ENCODE data around the gene OTOA.
"Not testable (repeated sequence)": the region's sequence is repeated elsewhere in the genome, so short reads cannot be mapped to it uniquely, and the experiment has no call there.

Gene OTOA

DNA sequence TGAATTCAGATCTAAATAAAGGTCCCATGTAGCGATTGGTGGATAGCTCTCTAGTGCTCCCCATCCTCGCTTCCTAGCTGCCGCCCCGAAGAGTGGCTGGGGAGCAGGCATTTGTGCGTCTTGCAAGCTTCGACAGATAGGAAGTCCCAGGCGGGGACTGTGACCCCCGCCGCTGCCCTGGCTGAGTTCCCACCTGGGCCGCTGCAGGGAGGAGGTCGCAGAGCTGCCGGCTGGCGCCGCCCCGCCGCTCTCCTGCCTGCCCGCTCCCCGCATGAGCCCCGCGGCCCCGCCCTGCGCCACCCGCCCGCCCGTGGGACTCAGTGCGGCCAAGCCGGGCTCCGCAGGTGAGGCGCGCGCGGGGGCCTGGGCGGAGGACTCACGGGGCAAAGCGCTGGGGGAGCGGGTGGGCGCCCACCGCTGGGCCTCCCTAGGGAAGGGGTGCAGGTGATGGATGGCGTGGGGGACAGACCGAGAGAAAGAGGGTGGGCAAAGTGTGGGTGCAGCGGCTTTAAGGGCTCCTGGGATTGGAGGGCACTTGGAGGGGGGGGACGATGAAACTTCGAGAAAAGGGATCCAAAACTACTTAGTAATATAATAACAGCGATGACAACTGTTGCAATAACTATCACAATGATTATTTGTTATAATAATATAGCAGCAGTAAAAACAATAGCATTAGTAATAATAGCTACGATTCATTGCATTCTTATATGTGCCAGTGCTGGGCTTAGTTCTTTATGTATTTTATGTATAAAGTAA, at the start of gene OTOA:
Gene OTOA, plus strand, starts transcription at position 80 of the 759 bp plus-strand sequence. CDS start 14,547 bp downstream, outside the sequence.
- DNase-seq (ENCODE audit: low spot score): no peak

GRCh38 chr16:21614896-21615295, 48.9 kb upstream of the OTOA start:
- no peak for DNase-seq (ENCODE audit: low spot score)

GRCh38 chr16:21617607-21618006, 46.2 kb upstream of the OTOA start:
- DNase-seq (ENCODE audit: low spot score): no peak

GRCh38 chr16:21618281-21618680, 45.5 kb upstream of the OTOA start:
- no peak for DNase-seq (ENCODE audit: low spot score)

DNA sequence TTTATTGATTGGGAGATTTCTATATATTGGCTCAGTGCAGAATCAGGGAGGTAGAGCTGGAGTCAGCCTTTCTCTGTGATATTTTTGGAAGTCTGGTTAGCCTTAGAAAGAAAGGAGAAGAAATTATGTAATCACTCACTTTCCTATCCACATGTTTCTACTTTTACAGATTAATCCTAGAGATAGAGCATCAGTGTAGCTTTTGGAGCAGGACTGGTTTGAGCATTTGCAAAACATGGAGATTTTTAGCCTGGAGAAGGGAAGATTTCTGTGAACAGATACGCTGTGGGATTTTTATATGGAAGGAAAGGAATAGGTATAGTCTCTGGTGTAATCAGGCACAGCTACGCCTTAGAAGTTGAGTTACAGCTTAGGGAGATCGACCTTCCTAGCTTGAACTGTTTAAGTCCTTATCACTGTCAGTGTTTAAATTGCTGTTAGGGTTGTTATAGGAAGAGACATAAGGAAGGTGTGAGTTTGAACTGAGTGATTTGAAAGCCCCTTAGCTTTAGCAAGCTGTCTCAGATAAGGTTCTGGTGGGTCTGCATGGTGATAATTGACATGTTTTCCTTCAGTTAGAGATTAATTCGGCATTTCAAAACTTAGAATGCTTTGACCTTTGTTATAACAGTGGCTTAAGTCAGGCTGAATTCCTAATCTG, 43.9 kb upstream of the OTOA start:
- no peak for DNase-seq (ENCODE audit: low spot score)

GRCh38 chr16:21620592-21620991, 43.2 kb upstream of the OTOA start:
- DNase-seq (ENCODE audit: low spot score): no peak

DNA sequence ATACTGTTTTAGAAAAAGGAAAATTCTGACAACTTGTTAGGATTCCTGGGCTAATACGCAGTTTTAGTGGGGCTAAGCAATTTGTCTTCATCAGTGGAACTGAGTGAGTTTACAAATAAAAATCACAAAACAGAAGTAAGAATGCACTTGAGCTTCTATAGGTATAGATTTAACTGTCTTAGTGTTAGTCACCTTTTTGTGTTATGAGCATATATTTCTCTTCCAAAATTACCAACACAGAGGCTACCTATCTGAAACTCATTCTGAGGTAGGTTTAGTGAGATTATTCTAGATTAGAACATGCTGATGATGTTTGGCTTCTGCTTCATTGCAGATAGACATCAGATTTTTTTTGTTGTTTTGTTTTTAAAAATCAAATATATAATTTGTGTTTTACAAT, 41.2 kb upstream of the OTOA start:
- DNase-seq (ENCODE audit: low spot score): no peak

DNA sequence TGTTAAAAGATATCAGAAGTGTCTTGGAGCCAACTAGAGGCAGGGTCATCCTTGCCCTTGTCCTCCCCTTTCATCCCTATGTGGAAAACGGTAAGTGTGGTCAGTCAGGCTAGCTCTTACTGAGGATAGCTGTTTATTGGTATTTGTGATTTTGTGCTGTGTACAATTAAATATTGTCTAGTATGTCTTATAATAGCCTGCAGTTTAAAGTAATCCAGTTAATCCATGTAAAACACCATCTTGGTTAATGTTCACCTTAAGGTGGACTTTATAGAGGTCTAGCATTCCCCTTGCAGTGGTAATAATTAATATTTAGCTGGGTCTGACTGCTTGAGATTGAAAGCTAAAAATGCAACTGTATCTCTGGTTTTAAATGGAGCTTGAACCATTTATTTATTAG, 38.7 kb upstream of the OTOA start:
- DNase-seq (ENCODE audit: low spot score): no peak

DNA sequence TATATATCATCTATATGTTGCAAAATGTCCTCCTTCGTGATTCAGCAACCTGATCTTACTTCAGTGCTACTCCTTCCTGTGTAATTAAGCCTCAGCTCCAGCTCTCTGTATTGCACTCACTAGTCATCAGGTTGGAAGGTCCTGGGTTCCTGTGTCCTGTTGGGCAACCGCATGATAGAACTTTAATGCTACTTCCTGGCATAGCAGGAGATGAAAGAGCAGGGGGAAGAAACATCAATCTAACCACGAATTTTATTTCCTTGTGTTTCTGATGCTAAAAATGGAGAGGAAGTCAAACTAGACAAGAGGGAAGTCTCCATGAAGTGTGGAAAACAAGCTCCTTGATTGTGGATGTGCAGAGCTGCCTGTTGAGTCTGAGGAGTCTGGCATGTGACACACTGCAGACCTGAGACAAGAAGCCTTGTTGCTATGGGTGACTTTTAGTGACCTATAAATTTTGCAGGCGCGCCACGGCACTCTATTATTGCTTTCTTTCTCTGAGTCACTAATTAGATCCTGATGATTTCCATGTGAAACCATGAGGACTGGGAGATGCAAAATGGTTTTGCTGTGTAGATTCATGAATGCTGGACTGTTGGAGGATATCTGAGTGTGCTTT, 37.0 kb upstream of the OTOA start:
- DNase-seq (ENCODE audit: low spot score): no peak

- no peak for DNase-seq (ENCODE audit: low spot score)
Measured at GRCh38 chr16:21628121-21628726, 35.5 kb upstream of the OTOA start.

DNA sequence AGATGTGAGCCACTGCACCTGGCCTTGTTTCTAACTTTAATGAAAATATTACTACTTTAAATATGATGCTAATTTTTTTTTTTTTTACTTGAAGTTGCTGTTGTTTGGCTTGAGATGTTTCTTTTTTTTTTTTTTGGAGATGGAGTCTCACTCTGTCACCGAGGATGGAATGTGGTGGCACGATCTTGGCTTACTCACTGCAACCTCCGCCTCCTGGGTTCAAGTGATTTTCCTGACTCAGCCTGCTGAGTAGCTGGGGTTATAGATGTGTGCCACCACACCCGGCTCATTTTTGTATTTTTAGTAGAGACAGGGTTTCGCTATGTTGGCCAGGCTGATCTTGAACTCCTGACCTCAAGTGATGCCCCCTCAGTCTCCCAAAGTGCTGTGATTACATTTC, 35.0 kb upstream of the OTOA start:
- DNase-seq (ENCODE audit: low spot score): no peak

DNA sequence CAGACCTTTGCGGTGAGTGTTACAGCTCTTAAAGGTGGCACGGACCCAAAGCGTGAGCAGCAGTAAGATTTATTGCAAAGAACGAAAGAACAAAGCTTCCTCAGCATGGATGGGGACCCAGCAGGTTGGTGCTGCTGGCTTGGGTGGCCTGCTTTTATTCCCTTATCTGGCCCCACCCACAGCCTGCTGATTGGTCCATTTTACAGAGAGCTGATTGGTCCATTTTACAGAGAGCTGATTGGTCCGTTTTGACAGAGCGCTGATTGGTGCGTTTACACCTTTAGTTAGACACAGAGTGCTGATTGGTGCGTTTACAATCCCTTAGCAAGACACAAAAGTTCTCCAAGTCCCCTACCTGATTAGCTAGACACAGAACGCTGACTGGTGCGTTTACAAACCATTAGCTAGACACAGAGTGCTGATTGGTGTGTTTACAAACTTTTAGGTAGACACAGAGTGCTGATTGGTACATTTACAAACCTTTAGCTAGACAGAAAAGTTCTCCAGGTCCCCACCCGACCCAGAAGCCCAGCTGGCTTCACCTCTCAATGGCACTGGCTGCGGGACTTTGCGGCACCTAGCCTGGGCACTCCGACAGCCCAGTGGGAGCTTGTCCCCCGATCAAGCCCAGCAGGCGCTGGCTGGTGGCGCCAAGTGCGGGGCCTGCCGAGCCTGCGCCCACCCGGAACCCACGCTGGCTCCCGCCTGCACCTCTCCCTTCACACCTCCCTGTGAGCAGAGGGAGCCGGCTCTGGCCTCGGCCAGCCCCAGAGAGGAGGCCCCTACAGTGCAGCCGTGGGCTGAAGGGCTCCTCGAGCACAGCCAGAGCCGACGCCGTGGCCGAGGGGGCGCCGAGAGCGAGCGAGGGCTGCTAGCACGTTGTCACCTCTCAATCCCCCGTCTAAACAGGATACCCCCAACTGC, 33.9 kb upstream of the OTOA start:
- not testable (repeated sequence) for DNase-seq (ENCODE audit: low spot score)

DNA sequence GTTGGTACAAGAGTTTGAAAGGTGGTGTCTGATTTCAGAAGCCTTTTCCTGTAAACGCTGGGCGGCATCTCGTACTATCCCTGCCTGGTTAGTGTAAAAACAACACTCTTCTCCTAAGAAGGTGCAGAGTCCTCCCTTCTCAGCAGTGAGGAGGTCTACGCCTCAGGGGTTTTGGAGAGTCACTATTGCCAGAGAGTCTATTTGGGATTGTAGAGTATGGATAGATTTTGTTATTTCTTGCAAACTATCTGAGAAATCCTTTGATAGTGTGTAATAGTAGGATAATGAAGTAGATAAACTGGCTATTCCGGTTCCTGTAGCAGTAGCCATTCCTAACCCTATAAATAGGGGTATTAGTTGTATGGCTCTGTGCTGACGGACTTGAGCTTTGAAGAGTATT, 32.9 kb upstream of the OTOA start:
- not testable (repeated sequence) for DNase-seq (ENCODE audit: low spot score)

GRCh38 chr16:21631376-21631775, 32.4 kb upstream of the OTOA start:
- DNase-seq (ENCODE audit: low spot score): not testable (repeated sequence)

DNA sequence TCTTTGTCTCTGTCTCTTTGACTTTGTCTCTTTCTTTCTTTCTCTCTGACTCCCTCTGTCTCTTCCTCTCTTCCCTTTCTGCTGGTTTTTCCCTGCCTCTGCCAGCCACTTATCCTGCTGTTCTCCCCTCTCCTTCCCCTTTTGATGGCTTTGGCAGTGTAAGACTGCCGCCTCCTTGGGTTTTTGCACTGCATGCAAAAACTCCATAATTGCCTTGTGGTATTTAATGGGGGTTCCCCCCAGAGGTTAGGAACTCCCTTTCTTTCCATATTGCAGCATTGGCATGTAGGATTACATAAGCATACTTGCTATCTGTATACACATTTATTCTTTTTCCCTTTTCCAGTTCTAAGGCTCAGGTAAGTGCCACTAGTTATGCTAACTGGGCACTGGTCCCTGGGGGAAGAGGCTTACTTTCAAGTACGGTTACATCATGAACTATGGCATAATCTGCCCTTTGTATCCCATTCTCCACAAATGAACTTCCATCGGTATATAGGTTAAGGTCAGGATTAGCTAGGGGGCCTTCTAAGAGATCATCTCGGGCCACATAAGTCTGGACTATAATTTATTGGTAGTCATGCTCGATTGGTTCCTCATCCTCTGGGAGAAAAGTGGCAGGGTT, 31.7 kb upstream of the OTOA start:
- DNase-seq (ENCODE audit: low spot score): not testable (repeated sequence)

DNA sequence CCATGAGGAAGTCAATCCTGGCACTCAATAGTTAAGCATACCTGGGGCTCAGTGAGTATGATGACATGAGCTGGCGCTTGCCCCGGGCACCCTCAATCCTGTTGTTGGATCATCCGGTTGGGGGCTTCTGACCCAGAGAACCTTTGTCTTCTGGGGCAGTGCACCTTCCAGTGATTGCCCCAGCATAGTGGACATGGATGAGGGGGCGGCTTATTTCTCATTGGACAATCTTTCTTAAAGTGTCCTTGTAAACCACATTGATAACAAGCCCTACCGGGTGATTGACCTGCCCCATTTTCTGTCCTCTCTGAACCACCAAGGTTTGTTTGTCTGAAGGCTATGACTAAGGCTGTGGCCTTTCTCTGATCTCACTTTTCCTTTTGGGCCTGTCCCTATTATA, 29.6 kb upstream of the OTOA start:
- DNase-seq (ENCODE audit: low spot score): no peak

DNA sequence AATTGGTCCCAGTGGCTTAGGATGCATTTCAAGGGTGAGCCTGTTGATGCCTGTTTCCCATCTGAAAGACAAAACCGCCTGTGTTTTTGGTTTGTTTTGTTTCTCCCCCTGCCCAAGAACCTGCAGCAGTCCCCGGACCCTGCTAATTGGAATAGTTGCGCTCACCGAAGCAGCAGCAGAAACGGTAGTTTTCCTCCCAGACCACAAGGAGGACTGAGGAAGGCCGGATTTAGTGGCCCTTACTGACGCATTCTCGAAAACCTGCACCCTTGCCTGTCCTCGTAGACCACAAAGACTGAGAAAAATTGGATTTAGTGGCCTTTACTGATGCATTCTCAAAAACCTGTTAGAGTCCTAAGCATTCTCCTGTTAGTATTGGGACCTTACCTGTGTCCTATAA, 28.1 kb upstream of the OTOA start:
- not testable (repeated sequence) for DNase-seq (ENCODE audit: low spot score)

DNA sequence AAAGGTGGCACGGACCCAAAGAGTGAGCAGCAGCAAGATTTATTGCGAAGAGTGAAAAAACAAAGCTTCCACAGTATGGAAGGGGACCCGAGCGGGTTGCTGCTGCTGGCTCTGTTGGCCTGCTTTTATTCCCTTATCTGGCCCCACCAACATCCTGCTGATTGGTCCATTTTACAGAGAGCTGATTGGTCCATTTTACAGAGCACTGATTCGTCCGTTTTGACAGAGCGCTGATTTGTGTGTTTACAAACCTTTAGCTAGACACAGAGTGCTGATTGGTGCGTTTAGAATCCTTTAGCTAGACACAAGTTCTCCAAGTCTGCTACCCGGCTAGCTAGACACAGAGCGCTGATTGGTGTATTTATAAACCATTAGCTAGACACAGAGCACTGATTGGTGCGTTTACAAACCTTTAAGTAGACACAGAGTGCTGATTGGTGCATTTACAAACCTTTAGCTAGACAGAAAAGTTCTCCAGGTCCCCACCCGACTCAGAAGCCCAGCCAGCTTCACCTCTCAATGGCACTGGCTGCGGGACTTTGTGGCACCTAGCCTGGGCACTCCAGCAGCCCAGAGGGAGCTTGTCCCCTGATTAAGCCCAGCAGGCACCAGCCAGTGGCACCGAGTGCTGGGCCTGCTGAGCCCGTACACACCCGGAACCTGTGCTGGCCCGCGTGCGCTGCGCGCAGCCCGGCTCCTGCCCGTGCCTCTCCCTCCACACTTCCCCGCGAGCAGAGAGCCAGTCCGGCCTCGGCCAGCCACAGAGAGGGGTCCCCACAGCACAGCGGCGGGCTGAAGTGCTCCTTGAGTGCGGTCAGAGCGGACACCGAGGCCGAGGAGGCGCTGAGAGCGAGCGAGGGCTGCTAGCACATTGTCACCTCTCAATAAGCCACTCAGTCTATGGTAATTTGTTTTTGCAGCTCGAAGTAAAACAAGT, 26.5 kb upstream of the OTOA start:
- no peak for DNase-seq (ENCODE audit: low spot score)

- DNase-seq (ENCODE audit: low spot score): no peak
Measured at GRCh38 chr16:21638573-21638975, 25.2 kb upstream of the OTOA start.

DNA sequence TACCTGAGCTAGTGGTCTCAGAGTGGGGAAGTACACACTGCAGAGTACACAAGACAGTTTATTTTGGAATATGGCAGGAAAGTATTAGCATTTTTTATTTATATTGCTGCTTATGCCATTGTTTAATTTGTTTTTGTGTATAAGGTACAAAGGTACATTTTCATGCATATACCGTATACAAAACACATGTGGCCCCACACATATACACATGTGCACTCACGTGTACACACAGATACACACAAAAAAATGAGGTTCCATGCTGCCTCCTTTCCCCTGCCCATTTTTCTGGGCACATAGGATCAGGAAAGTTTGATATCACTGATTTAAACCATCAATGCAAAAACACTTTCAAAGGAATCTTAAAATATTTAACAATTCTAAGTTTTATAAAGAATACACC, 24.3 kb upstream of the OTOA start:
- DNase-seq (ENCODE audit: low spot score): no peak
